Stimulated activated CD8-positive, alpha-beta memory T cell treated with anti-CD3 and anti-CD28 coated beads, Interleukin-12 subunit alpha, Interleukin-12 subunit beta, amount 100 ng/mL, for 1 hour (primary cell): Measurements from ENCODE around the gene ING5.
A peak's percentile ranks its signal among the peaks of the same experiment; 100 is the strongest.

Source experiments
- DNase-seq: peaks from one replicate; pipeline ENCODE4 v3.0.0-alpha.2; 2020; ENCODE audit warnings: low read depth

The ING5 gene

GRCh38 chr2:241672243-241673188 lies 29.3 kb upstream of the ING5 start:
- no peak for DNase-seq

- DNase-seq: no peak
These were observed 28.6 kb upstream of the ING5 start for GRCh38 chr2:241673189-241673663.

- no peak for DNase-seq
These were observed 27.8 kb upstream of the ING5 start for GRCh38 chr2:241673797-241674725.

GRCh38 chr2:241675885-241676284 lies 26.0 kb upstream of the ING5 start:
- DNase-seq: no peak

GRCh38 chr2:241676665-241677064 lies 25.2 kb upstream of the ING5 start:
- DNase-seq: no peak

- DNase-seq: no peak
These were observed 24.4 kb upstream of the ING5 start for GRCh38 chr2:241677392-241677791.

- no peak for DNase-seq
These were observed 23.5 kb upstream of the ING5 start for GRCh38 chr2:241678307-241678706.

- no peak for DNase-seq
These were observed 22.9 kb upstream of the ING5 start for GRCh38 chr2:241678784-241679540.

GRCh38 chr2:241680044-241680443 lies 21.8 kb upstream of the ING5 start:
- no peak for DNase-seq

GRCh38 chr2:241680827-241681599 lies 20.8 kb upstream of the ING5 start:
- no peak for DNase-seq

GRCh38 chr2:241686324-241686649 lies 15.6 kb upstream of the ING5 start:
- DNase-seq: no peak

- peak; percentile 89 for DNase-seq
These were observed 15.0 kb upstream of the ING5 start, which contains the start of gene DTYMK for GRCh38 chr2:241686650-241687425. Gene DTYMK, minus strand, starts transcription at chr2:241686815. Its CDS starts 32 bp downstream, at chr2:241686783.

GRCh38 chr2:241689306-241689705 lies 12.5 kb upstream of the ING5 start:
- no peak for DNase-seq

GRCh38 chr2:241690202-241690717 lies 11.6 kb upstream of the ING5 start:
- no peak for DNase-seq

- no peak for DNase-seq
These were observed 9.4 kb upstream of the ING5 start for GRCh38 chr2:241692448-241692847.

- no peak for DNase-seq
These were observed 6.2 kb upstream of the ING5 start for GRCh38 chr2:241695651-241696050.

- DNase-seq: no peak
These were observed 765 bp upstream of the ING5 start for GRCh38 chr2:241701149-241701398.

- peak; percentile 80 for DNase-seq
These were observed 554 bp downstream of the ING5 start for GRCh38 chr2:241702155-241703031.

GRCh38 chr2:241703032-241703604 lies 1.3 kb downstream of the ING5 start:
- DNase-seq: no peak
